Ureter (tissue), 1 donor: ENCODE results near the gene C15orf40. TPM values are rescaled to one million over a fixed set of nuclear protein-coding genes. Genes with fewer than 3 reads are reported as not detected.
"Not testable (repeated sequence)": the region's sequence is repeated elsewhere in the genome, so short reads cannot be mapped to it uniquely, and the experiment has no call there.

Experiments used
- DNase-seq: peaks from one replicate; pipeline ENCODE4 v3.0.0-alpha.2; 2020; ENCODE audit warnings: low spot score
- total RNA-seq: library from RNA; stranded (reverse); gene quantifications from one replicate; pipeline ENCODE4 v1.2.4, GENCODE V29; 2023
- donor health status: DM: yes; HTN: yes; CAD: no.

The C15orf40 gene
- total RNA-seq, 1 donor from 2014 or later, result 28.1 TPM

DNA sequence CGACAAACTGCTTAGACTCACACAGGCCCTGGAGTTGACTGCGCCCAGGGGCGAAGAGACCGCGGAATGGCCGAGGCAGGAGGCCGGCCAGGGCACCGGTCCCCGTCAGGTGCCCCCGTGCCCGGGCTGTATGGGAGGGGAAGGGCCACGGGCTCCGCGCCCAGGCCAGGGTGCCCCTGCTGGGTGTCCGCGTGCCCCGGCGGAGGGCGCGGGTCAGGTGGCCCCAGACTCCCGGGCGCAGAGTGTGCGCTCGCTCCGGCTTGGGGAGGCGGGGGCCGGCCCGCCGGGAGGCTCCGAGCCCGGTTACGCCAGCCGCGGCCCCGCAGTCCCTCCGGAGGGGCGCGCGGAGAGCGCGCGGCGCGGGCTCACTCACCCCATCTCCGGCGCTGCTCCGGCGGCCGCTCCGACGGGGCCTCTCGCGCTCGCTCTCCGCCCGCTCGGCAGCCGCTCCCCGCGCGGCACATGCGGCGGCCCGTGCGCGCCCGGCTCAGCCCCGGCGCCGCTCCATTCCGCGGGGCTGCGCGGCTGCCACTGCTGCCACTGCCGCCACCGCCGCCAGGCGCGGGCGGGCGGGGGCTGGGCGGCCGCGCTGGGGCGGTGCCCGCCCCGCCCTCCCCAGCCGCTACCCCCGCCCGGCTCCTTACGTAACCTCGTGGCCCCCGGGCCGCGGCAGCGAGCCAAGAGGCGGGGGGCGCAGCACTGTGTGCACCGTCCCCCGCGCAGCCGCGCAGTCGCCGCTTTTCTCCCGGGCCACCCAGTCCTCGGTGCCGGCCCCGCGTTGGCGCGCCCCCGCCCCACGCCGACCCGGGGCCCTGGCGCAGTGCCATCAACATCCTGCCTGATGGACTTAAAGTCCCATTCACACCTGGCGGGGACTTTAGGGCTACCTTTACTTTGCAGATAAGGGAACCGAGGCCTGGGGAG lies 59.0 kb downstream of the C15orf40 start, which contains the start of gene HOMER2:
HOMER2 (minus strand) TSS at position 563 of the 924 bp plus-strand sequence; CDS start at position 378, 185 bp downstream.
- no peak for DNase-seq

DNA sequence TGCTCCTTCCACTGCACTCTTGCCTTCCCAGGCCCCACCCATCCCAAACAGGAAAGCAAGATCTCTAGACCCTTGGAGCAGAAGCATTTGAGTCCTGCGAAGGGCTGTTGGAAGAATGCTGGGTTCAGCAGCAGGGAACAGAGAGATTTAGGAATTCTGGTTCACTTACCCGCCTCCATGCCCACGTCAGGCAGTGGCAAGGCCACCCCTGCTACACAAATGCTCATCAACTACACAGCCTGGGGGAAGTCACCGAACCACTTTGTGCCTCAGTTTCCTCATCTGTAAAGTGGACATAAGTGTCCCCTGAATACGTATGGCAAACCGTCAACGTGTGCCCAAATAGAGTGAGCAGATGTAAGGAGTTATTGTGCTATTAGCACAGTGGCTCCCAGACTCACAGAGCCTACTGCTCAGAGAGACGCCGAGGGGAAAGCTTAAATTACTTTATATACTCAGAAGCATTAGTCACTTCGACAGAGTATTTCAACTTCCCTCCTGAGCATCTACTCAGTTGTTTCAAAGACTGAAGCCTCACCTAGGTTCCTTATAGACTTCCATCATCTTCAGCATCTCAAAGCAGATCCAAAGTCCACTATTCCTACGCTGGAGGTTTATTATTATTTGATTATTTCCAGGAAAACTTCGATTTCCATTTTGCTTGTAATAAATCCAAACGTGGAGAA lies 59.8 kb downstream of the C15orf40 start:
- no peak for DNase-seq

- no peak for DNase-seq
These were observed 60.6 kb downstream of the C15orf40 start for GRCh38 chr15:82950746-82951370.

DNA sequence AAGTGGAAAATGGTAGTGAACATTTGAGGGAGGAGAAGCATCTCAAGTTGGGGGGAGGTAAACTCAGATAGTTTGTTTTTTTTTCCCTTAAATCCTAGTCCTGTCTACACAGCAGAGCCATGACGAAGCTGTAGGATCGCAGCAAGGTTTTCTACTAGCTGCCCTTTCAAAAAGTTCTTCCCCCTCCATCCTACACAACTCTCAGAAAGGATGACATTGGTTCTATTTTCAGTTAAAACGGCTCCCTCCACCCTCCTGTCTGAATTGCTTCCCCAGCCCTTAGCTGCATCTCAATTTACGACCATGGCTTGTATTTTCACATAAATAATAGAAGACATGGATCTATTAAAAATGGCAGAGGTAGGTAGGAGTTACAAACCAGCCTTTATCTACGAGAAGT lies 61.1 kb downstream of the C15orf40 start:
- DNase-seq, result no peak

DNA sequence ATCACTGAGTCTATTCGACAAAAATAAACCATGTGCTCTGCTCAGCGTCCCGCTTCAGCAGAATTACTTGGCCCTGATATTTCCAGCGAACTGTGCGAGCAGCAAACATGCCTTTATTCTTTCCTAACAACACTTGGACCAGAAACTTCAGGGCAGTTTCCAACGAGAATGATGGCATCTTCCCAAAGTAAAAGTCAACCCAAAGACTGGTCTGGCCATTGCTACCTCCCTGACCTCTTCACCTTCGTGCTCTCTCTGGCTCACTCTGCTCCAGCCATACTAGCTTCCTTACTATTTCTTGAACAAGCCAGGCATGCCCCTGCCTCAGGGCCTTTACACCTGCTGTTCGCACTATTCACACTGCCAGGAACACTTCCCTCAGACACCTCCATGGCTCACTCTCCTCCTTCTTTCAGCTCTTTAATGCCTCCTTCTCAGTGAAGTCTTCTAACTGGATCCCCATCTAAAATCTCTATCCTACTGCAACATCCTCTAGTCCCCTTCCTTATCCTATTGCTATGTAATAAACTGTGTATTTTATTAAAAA lies 65.2 kb downstream of the C15orf40 start:
- DNase-seq, result no peak

DNA sequence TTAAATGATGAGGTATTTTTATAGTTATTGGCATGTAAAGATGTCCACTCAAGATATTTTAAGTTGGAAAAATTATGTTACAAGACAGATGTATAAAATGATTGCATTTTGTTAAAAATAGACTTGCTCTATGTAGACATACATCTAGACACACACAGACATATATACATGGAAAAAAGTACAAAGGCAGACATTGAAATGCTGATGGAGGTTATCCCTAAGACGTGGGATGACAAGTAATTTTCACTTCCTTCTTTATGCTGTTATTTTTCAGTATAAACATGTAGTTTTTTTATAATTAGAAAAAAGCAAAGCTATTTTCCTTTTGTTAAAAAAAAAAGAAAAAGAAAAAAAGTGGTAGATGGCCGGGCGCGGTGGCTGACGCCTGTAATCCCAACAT lies 66.1 kb downstream of the C15orf40 start:
- DNase-seq, result no peak

DNA sequence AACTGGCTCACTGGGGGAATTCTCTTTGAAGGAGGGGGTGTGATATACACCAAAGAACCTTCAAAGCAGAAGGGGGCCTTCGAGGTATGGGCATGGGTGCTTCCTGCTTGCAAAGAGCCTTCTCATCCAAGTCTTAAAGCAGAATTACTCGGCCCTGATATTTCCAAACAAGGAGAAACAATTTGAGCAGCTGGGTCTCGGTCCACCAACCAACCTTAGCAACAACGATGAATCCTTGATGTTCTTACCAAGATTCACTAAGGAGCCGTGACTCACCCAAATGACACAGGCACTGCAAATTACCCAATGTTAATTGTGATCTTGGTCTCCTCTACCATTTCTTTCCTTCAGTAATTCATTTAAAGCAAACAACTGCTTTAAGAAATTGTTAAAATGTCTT lies 66.6 kb downstream of the C15orf40 start:
- DNase-seq, result no peak

DNA sequence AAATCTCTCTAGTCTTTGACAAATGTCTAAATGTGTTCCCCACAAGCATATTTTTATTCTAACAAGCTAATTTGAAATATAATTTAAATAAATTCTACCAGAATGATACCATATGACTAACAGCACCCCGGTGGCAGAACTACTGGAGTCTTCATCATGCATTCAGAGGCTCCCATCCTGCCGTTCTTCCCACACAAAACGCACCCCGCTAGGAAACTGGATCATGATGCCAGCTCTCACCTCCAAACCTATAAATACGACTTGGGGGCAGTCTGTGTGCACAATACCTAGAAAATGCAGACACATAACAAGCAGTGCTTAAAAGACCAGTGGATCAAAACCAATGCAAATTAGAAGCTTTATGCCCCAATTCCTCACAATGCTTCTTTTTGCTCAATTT lies 67.4 kb downstream of the C15orf40 start:
- no peak for DNase-seq

GRCh38 chr15:82943176-82943575 lies 68.3 kb downstream of the C15orf40 start:
- DNase-seq, result no peak

DNA sequence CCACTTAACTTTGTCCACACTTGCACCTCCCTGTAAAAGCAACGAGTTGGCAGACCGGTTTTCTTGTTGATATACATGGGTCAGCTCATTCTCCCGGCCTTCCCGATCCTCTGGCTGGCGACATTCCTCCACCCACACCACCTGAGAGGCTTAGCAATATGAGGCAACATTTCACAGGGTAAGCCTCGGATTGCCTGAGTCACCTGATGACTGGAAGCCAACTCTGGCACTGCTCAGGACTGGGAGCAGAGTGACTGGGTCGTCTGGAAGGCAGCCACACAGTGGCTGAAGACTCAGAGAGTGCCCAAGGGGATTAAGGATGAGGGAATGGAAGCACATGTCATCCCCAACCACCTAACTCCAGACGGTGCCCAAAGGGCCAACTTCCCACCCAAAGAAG lies 68.7 kb downstream of the C15orf40 start:
- DNase-seq, result no peak

GRCh38 chr15:82939678-82940077 lies 71.8 kb downstream of the C15orf40 start:
- DNase-seq, result not testable (repeated sequence)

Other genes with a start within 250 kb of the C15orf40 start
- gene FSD2, start 205.6 kb downstream of the C15orf40 start, total RNA-seq, result not detected
- 14.4 TPM for gene WHAMM, start 202.0 kb downstream of the C15orf40 start, total RNA-seq
- 9.4 TPM for gene HOMER2, start 58.9 kb downstream of the C15orf40 start, total RNA-seq
- 18.6 TPM for gene RAMAC, start 25.4 kb downstream of the C15orf40 start, total RNA-seq
- 64.9 TPM for gene BTBD1, start 55.6 kb upstream of the C15orf40 start, total RNA-seq
- gene TM6SF1, start 96.0 kb upstream of the C15orf40 start, total RNA-seq, result 8.7 TPM
- 68.7 TPM for gene HDGFL3, start 196.2 kb upstream of the C15orf40 start, total RNA-seq